NT2/D1 (cell line): ENCODE data around the gene OGFRL1.

ENCODE experiments used
- SUZ12 ChIP-seq: IDR thresholded peaks from 2 replicates; pipeline ENCODE4 v1.6.1; 2011; ENCODE audit not compliant: insufficient read length, insufficient read depth; ENCODE audit errors: extremely low read depth
- YY1 ChIP-seq: IDR thresholded peaks from 2 replicates; pipeline ENCODE4 v1.6.1; 2011; ENCODE audit not compliant: insufficient read length, insufficient read depth
- ZNF274 ChIP-seq: IDR thresholded peaks from 2 replicates; pipeline ENCODE4 v1.6.1; 2011; ENCODE audit warnings: mild to moderate bottlenecking, low read depth, low read length

DNA sequence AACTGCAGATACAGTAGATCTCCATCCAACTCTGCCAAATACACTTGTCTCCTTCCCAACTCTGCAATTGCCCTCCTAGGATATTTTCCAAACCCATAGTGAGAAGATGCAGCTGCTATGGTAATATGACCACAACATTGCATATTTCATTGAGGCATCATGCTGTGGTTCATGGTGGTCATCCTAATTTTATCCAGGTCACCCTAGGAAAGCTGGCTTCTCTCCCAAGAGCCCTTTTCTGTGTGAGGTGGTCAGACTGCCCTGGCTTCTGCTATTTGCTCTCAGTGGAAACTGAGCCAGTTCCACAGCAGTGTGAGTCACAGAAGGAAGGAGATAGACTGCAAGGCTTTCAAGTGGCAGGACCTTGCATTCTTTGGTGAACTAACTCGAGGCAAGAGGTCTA lies 5.5 kb downstream of the OGFRL1 start:
- TF ChIP-seq YY1 (no peak), ZNF274 (no peak), SUZ12 (no peak)
